ENCODE results near the gene NDE1. TPM values are rescaled to one million over a fixed set of nuclear protein-coding genes. Genes with fewer than 3 reads are reported as not detected.
"Not testable (repeated sequence)": the region's sequence is repeated elsewhere in the genome, so short reads cannot be mapped to it uniquely, and the experiment has no call there.

The NDE1 gene
- total and polyA plus RNA-seq, 2 donors, result 38.0 to 39.1 TPM

- Histone ChIP-seq H3K4me3 (ENCODE audit: low read depth, low read length) (peak overlapping the region; percentile 77), H3K27ac (ENCODE audit: low read depth) (no peak overlapping the region), H3K4me1 (ENCODE audit: insufficient read depth) (no peaks in the 10 kb centered on the region), H3K36me3 (ENCODE audit: insufficient read depth) (peaks cover 2% of the 10 kb centered on the region)
- 22% methylated on average over 15 of the region's 15 CpGs for WGBS
- DNase-seq (ENCODE audit: extremely low spot score), result no peak
These were observed 8.1 kb upstream of the NDE1 start for GRCh38 chr16:15641753-15642556.

GRCh38 chr16:15642557-15643047, 7.4 kb upstream of the NDE1 start:
- DNase-seq (ENCODE audit: extremely low spot score), result no peak
- no peaks in the 10 kb centered on the region for H3K4me1 ChIP-seq (ENCODE audit: insufficient read depth)
- peak overlapping the region; percentile 84 for H3K27ac ChIP-seq (ENCODE audit: low read depth)
- WGBS, result under 1% methylated on average over 23 of the region's 23 CpGs
- H3K36me3 ChIP-seq (ENCODE audit: insufficient read depth), result no peaks in the 10 kb centered on the region
- peak overlapping the region; percentile 77 for H3K4me3 ChIP-seq (ENCODE audit: low read depth, low read length)

GRCh38 chr16:15643048-15643945, 6.7 kb upstream of the NDE1 start, which contains the start of gene MARF1:
Gene MARF1 (minus strand): TSS chr16:15643154. CDS start chr16:15639233, 3,921 bp downstream.
- Histone ChIP-seq H3K36me3 (ENCODE audit: insufficient read depth) (no peaks in the 10 kb centered on the region), H3K27ac (ENCODE audit: low read depth) (peak within 1 kb of the TSS; percentile 93), H3K4me3 (ENCODE audit: low read depth, low read length) (peak within 1 kb of the TSS; percentile 77), H3K4me1 (ENCODE audit: insufficient read depth) (no peaks in the 10 kb centered on the region)
- peak; percentile 93 for DNase-seq (ENCODE audit: extremely low spot score)
- WGBS, result under 1% methylated on average over 58 of the region's 58 CpGs

- 20% methylated on average over 4 of the region's 4 CpGs for WGBS
- no peak for DNase-seq (ENCODE audit: extremely low spot score)
- H3K4me3 ChIP-seq (ENCODE audit: low read depth, low read length), result no peak overlapping the region
- no peak overlapping the region for H3K27ac ChIP-seq (ENCODE audit: low read depth)
- H3K36me3 ChIP-seq (ENCODE audit: insufficient read depth), result no peaks in the 10 kb centered on the region
- no peaks in the 10 kb centered on the region for H3K4me1 ChIP-seq (ENCODE audit: insufficient read depth)
These were observed 6.1 kb upstream of the NDE1 start for GRCh38 chr16:15643946-15644250.

GRCh38 chr16:15644267-15644961, 5.6 kb upstream of the NDE1 start:
- no peaks in the 10 kb centered on the region for H3K36me3 ChIP-seq (ENCODE audit: insufficient read depth)
- whole genome bisulfite sequencing, result 67% methylated on average over 9 of the region's 9 CpGs
- no peaks in the 10 kb centered on the region for H3K4me1 ChIP-seq (ENCODE audit: insufficient read depth)
- DNase-seq (ENCODE audit: extremely low spot score), result peak; percentile 58
- no peak overlapping the region for H3K4me3 ChIP-seq (ENCODE audit: low read depth, low read length)
- no peak overlapping the region for H3K27ac ChIP-seq (ENCODE audit: low read depth)

GRCh38 chr16:15644962-15645465, 5.0 kb upstream of the NDE1 start:
- WGBS, result 78% methylated on average over 10 of the region's 10 CpGs
- not testable (repeated sequence) for H3K36me3 ChIP-seq (ENCODE audit: insufficient read depth); H3K4me1 ChIP-seq (ENCODE audit: insufficient read depth); H3K27ac ChIP-seq (ENCODE audit: low read depth); DNase-seq (ENCODE audit: extremely low spot score); H3K4me3 ChIP-seq (ENCODE audit: low read depth, low read length)

- H3K27ac ChIP-seq (ENCODE audit: low read depth); H3K4me1 ChIP-seq (ENCODE audit: insufficient read depth); DNase-seq (ENCODE audit: extremely low spot score); H3K4me3 ChIP-seq (ENCODE audit: low read depth, low read length); H3K36me3 ChIP-seq (ENCODE audit: insufficient read depth): not testable (repeated sequence)
- 80% methylated on average over 13 of the region's 13 CpGs for WGBS
These were observed 3.3 kb upstream of the NDE1 start for GRCh38 chr16:15646557-15647293.

GRCh38 chr16:15647294-15648014, 2.6 kb upstream of the NDE1 start:
- H3K4me1 ChIP-seq (ENCODE audit: insufficient read depth), result no peaks in the 10 kb centered on the region
- H3K36me3 ChIP-seq (ENCODE audit: insufficient read depth), result no peaks in the 10 kb centered on the region
- no peak for DNase-seq (ENCODE audit: extremely low spot score)
- no peak overlapping the region for H3K27ac ChIP-seq (ENCODE audit: low read depth)
- H3K4me3 ChIP-seq (ENCODE audit: low read depth, low read length), result no peak overlapping the region
- WGBS, result 80% methylated on average over 7 of the region's 7 CpGs

- Histone ChIP-seq H3K4me3 (ENCODE audit: low read depth, low read length) (no peak overlapping the region), H3K36me3 (ENCODE audit: insufficient read depth) (no peaks in the 10 kb centered on the region), H3K27ac (ENCODE audit: low read depth) (no peak overlapping the region), H3K4me1 (ENCODE audit: insufficient read depth) (no peaks in the 10 kb centered on the region)
- DNase-seq (ENCODE audit: extremely low spot score), result no peak
- WGBS, result 92% methylated on average over 9 of the region's 9 CpGs
These were observed 1.8 kb upstream of the NDE1 start for GRCh38 chr16:15648135-15648730.

GRCh38 chr16:15649311-15649710, 734 bp upstream of the NDE1 start:
- not testable (repeated sequence) for H3K36me3 ChIP-seq (ENCODE audit: insufficient read depth); H3K27ac ChIP-seq (ENCODE audit: low read depth); H3K4me1 ChIP-seq (ENCODE audit: insufficient read depth); H3K4me3 ChIP-seq (ENCODE audit: low read depth, low read length); DNase-seq (ENCODE audit: extremely low spot score)
- 57% methylated on average over 17 of the region's 17 CpGs for WGBS

GRCh38 chr16:15649727-15650018, 372 bp upstream of the NDE1 start:
- under 1% methylated on average over 14 of the region's 14 CpGs for WGBS
- no peaks in the 10 kb centered on the region for H3K4me1 ChIP-seq (ENCODE audit: insufficient read depth)
- no peak for DNase-seq (ENCODE audit: extremely low spot score)
- H3K36me3 ChIP-seq (ENCODE audit: insufficient read depth), result no peaks in the 10 kb centered on the region
- peak overlapping the region; percentile 81 for H3K4me3 ChIP-seq (ENCODE audit: low read depth, low read length)
- no peak overlapping the region for H3K27ac ChIP-seq (ENCODE audit: low read depth)

- H3K4me1 ChIP-seq (ENCODE audit: insufficient read depth), result no peaks in the 10 kb centered on the region
- peak overlapping the region; percentile 81 for H3K4me3 ChIP-seq (ENCODE audit: low read depth, low read length)
- DNase-seq (ENCODE audit: extremely low spot score), result no peak
- under 1% methylated on average over 18 of the region's 18 CpGs for WGBS
- H3K27ac ChIP-seq (ENCODE audit: low read depth), result peak overlapping the region; percentile 86
- H3K36me3 ChIP-seq (ENCODE audit: insufficient read depth), result no peaks in the 10 kb centered on the region
These were observed 690 bp downstream of the NDE1 start for GRCh38 chr16:15650698-15651171.

All from urinary bladder (tissue), 4 donors.